ENCODE measurements around the gene NFATC3.
"Not testable (repeated sequence)": the region's sequence is repeated elsewhere in the genome, so short reads cannot be mapped to it uniquely, and the experiment has no call there.

The NFATC3 gene

GRCh38 chr16:68162413-68162812 is 77.2 kb downstream of the NFATC3 start:
- H3K27ac ChIP-seq = no peak overlapping the region
- no peak for TF ChIP-seq CTCF (conservative IDR thresholded peaks at IDR 0.05)

GRCh38 chr16:68163275-68163674 is 78.1 kb downstream of the NFATC3 start:
- H3K27ac ChIP-seq = not testable (repeated sequence)

GRCh38 chr16:68166264-68166663 is 81.1 kb downstream of the NFATC3 start:
- H3K27ac ChIP-seq = no peak overlapping the region
- no peak for TF ChIP-seq CTCF (conservative IDR thresholded peaks at IDR 0.05)

- TF ChIP-seq CTCF (conservative IDR thresholded peaks at IDR 0.05) = no peak
- no peak overlapping the region for H3K27ac ChIP-seq
Observed at GRCh38 chr16:68179196-68179795, 94.1 kb downstream of the NFATC3 start.

- no peak for TF ChIP-seq CTCF (conservative IDR thresholded peaks at IDR 0.05)
- no peak overlapping the region for H3K27ac ChIP-seq
Observed at GRCh38 chr16:68179855-68180254, 94.7 kb downstream of the NFATC3 start.

- no peak for TF ChIP-seq CTCF (conservative IDR thresholded peaks at IDR 0.05)
- H3K27ac ChIP-seq = no peak overlapping the region
Observed at GRCh38 chr16:68183046-68183445, 97.9 kb downstream of the NFATC3 start.

- no peak for TF ChIP-seq CTCF (conservative IDR thresholded peaks at IDR 0.05)
- no peak overlapping the region for H3K27ac ChIP-seq
Observed at GRCh38 chr16:68186877-68187276, 101.7 kb downstream of the NFATC3 start.

- H3K27ac ChIP-seq = no peak overlapping the region
- TF ChIP-seq CTCF (conservative IDR thresholded peaks at IDR 0.05) = no peak
Observed at GRCh38 chr16:68187505-68187904, 102.3 kb downstream of the NFATC3 start.
